CD4-positive, alpha-beta T cell (primary cell): ENCODE results near the gene CNRIP1. TPM values are rescaled to one million over a fixed set of nuclear protein-coding genes. Genes with fewer than 3 reads are reported as not detected.

Experiments used
- ATAC-seq: fragments of 200-7000 bp; cut with Tn5 transposase; one replicate; pipeline ENCODE4 v1.10.0; 2022; ENCODE audit warnings: mild to moderate bottlenecking; ENCODE audit not compliant: poor library complexity
- CTCF ChIA-PET: fragments of 350-600 bp; sonication (Branson Sonifier 250); formaldehyde crosslinking; loops from one replicate; lab custom pipeline; 2021; ENCODE audit warnings: antibody characterized with exemption, inconsistent platforms; lab: Charles Lee
- POLR2A ChIA-PET: fragments of 350-600 bp; sonication (Branson Sonifier 250); formaldehyde crosslinking; loops from one replicate; lab custom pipeline; 2021; ENCODE audit warnings: antibody characterized with exemption, inconsistent platforms; lab: Charles Lee
- DNase-seq, 14 experiments: peaks; one replicate each; pipeline ENCODE4 v3.0.0-alpha.2; 2013 to 2020; ENCODE audit warnings: mixed read lengths in 2 of 14
- H3K27ac ChIP-seq, 2 donors: one replicate each; pipeline versions ENCODE4 v1.5.1 to v1.7.0; 2013; ENCODE audit warnings: low read length in 2 of 2, low read depth in 1 of 2, mild to moderate bottlenecking in 1 of 2
- H3K27me3 ChIP-seq, 2 experiments: 1 replicate in 1 of 2; 2 replicates in 1 of 2; pipeline versions ENCODE4 v1.6.1 to v1.7.0; 2013; ENCODE audit warnings: low read length in 2 of 2, control low read depth in 1 of 2, mild to moderate bottlenecking in 1 of 2, moderate library complexity in 1 of 2; ENCODE audit not compliant: insufficient read depth in 2 of 2, control insufficient read depth in 1 of 2
- H3K36me3 ChIP-seq: one replicate; pipeline ENCODE4 v1.6.1; 2013; ENCODE audit warnings: low read length, control low read depth; ENCODE audit not compliant: insufficient read depth
- H3K4me1 ChIP-seq: one replicate; pipeline ENCODE4 v1.6.1; 2013; ENCODE audit warnings: low read length, control low read depth; ENCODE audit not compliant: insufficient read depth
- H3K4me3 ChIP-seq: one replicate; pipeline ENCODE4 v1.5.1; 2013; ENCODE audit warnings: mild to moderate bottlenecking, low read length, moderate library complexity
- H3K9me3 ChIP-seq, 2 experiments: 1 replicate in 1 of 2; 2 replicates in 1 of 2; pipeline versions ENCODE4 v1.6.1 to v1.7.0; 2013; ENCODE audit warnings: low read length in 2 of 2, mild to moderate bottlenecking in 2 of 2, control low read depth in 1 of 2, moderate library complexity in 1 of 2; ENCODE audit not compliant: control insufficient read depth in 1 of 2, insufficient read depth in 1 of 2
- H3K27ac Mint-ChIP-seq: one replicate; pipeline ENCODE4 v1.8.0; 2020; ENCODE audit warnings: mixed read lengths
- H3K27me3 Mint-ChIP-seq: one replicate; pipeline ENCODE4 v1.8.0; 2021; ENCODE audit warnings: mixed read lengths
- H3K36me3 Mint-ChIP-seq: one replicate; pipeline ENCODE4 v1.8.0; 2021; ENCODE audit warnings: low read depth, mixed read lengths
- H3K4me1 Mint-ChIP-seq: one replicate; pipeline ENCODE4 v1.8.0; 2021; ENCODE audit warnings: low read depth, mixed read lengths
- H3K4me3 Mint-ChIP-seq: one replicate; pipeline ENCODE4 v1.8.0; 2020; ENCODE audit warnings: mild to moderate bottlenecking, mixed read lengths
- H3K9me3 Mint-ChIP-seq: one replicate; pipeline ENCODE4 v1.8.0; 2020; ENCODE audit warnings: mixed read lengths
- intact Hi-C, 2 experiments: fragments of 100-400 bp; cut with DNase I in 1 of 2; cut with micrococcal nuclease in 1 of 2; formaldehyde crosslinking; loops; one replicate each; pipeline versions ENCODE4 v1.15.1 to v1.9.0; 2023 to 2025; cut with DNase I, micrococcal nuclease
- total RNA-seq, 174 experiments: library from RNA in 2 of 174; stranded (reverse) in 2 of 174; gene quantifications; one replicate each; pipeline ENCODE4 v1.2.3 and lab custom pipeline; 2021 to 2026
- TF ChIP-seq, protein P1 (sequence below): fragments of 200-600 bp; IDR thresholded peaks from one replicate; pipeline ENCODE4 v1.8.0; 2022; ENCODE audit warnings: antibody characterized with exemption, mild to moderate bottlenecking

CNRIP1 gene
- total RNA-seq, 2 experiments from 2014 or later: not detected

DNA sequence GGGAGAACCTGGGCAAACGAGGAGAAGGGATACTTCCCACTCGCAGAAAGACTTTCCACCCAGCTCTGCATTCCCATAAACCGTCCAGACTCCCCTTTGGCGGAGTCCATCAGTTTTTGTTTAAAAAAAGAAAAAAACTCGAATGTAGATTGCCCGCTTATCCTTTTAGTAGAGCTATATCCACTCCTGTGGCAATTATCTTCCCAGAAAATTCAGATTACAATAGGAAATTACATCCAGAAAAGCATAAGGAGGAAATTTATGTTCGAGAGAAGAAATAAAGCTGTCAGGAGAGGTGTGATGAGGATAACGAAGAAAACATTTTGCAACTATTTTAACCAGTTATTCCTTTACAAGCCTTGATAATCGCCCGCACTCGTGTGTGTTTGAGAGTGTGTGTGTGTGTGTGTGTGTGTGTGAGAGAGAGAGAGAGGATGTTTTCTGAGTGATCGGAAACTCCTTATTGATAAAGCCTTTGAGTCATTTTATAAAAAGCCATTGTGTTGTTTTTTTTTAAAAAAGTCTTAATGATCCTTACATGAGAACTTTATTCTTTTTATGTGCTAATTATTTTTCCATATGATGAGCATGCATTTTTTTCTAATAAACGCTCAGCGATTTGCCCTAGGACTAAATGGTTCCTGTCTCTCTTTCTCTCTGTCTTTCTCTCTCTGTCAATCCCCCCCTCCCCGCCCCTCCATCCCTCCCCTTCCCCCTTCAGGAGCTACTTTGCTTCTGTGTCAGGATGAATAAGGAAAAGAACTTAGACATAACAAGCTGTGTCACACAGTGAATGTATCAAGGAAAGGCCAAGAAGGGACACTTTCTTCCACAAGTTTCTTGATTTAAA lies 66.3 kb downstream of the CNRIP1 start:
- Histone ChIP-seq H3K9me3 (no peaks in the 10 kb centered on the region), H3K36me3 (no peaks in the 10 kb centered on the region), H3K27me3 (no peaks in the 10 kb centered on the region), H3K4me1 (peaks cover 19% of the 10 kb centered on the region), H3K4me3 (peak overlapping the region; percentile 89), H3K27ac (peak overlapping the region; percentile 75 to 92)
- Mint-ChIP-seq H3K4me3 (peak overlapping the region; percentile 99), H3K27ac (no peak overlapping the region), H3K9me3 (no peaks in the 10 kb centered on the region), H3K36me3 (peaks cover 30% of the 10 kb centered on the region), H3K27me3 (peaks cover 5% of the 10 kb centered on the region), H3K4me1 (peaks cover 50% of the 10 kb centered on the region)
- DNase-seq (peak in 9 of 14 experiments; percentile 11 to 73 (median 28)), ATAC-seq (no peak)
- TF ChIP-seq, protein P1, sequence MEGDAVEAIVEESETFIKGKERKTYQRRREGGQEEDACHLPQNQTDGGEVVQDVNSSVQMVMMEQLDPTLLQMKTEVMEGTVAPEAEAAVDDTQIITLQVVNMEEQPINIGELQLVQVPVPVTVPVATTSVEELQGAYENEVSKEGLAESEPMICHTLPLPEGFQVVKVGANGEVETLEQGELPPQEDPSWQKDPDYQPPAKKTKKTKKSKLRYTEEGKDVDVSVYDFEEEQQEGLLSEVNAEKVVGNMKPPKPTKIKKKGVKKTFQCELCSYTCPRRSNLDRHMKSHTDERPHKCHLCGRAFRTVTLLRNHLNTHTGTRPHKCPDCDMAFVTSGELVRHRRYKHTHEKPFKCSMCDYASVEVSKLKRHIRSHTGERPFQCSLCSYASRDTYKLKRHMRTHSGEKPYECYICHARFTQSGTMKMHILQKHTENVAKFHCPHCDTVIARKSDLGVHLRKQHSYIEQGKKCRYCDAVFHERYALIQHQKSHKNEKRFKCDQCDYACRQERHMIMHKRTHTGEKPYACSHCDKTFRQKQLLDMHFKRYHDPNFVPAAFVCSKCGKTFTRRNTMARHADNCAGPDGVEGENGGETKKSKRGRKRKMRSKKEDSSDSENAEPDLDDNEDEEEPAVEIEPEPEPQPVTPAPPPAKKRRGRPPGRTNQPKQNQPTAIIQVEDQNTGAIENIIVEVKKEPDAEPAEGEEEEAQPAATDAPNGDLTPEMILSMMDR: no peak
- ChIA-PET POLR2A (interaction anchor here (1.0 to 6.2 kb wide), 14 partner anchors 17 to 1184 kb away, joined by 3 to 95 read pairs (median 6); partner anchors contain the start of genes C1D, NFU1 and PNO1), CTCF (interaction anchor here (0.6 to 3.5 kb wide), 4 partner anchors 29 to 244 kb away, joined by 3 to 12 read pairs (median 6); no protein-coding TSS in a partner anchor)
- intact Hi-C loops: loop anchor here in 1 of 2 experiments (5.0 kb wide), 1 partner anchor 191 kb away; the partner anchor contains the start of gene C1D

DNA sequence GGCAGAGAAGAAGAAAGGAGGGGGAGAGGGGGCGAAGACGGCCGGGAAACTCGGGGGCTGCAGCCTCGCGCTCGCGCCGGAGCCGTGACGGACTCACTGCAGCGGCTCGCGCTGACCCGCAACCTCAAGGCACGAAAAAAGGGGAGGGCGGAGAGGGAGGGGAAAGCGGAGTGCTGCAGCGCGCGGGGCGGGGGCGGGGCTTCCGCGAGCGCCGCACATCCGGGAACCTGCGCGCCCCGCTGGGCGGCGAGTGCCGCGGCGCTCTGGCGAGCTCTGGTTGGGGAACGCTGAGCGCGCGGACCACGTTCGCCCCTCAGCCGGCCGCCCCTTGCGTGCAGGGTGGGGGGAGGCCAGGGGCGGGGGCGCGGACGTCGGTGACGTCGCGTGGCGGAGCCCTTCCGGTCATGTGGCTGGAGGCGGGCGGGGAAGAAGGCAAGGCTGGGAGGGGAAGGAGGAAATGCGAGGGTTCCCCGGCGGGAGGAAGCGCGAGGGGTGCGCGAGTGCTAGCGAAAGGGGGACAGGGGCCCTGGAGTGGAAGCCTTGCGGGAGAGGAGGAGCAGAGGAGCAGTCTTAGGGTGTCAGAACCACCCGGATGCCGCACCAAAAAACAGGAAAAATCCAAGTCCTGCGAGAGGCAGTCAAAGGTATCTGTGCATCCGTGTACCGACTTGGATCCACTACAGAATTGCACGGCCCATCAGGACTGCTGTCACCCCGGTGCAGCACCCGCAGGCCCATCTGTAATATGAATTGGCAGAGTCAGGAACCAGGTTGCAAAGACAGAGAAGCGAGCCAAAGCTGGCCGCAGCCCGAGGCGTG lies 67.1 kb downstream of the CNRIP1 start, which contains the start of gene PPP3R1:
PPP3R1 (minus strand) TSS at position 133 of the 819 bp plus-strand sequence. CDS start 405 bp downstream, outside the sequence.
- intact Hi-C loops: loop anchor here in 1 of 2 experiments (1.0 to 5.0 kb wide), 2 partner anchors 95 to 190 kb away; partner anchors contain the start of genes C1D and PNO1
- H3K4me3 ChIP-seq: peak within 1 kb of the TSS; percentile 89
- Mint-ChIP-seq H3K4me1 (peaks cover 50% of the 10 kb centered on the region), H3K9me3 (no peaks in the 10 kb centered on the region), H3K36me3 (peaks cover 30% of the 10 kb centered on the region), H3K27me3 (peaks cover 5% of the 10 kb centered on the region), H3K27ac (no peak within 1 kb of the TSS), H3K4me3 (peak within 1 kb of the TSS; percentile 99)
- DNase-seq (peak; percentile 87 to 98 (median 94)), ATAC-seq (peak; percentile 68)
- no peaks in the 10 kb centered on the region for H3K27me3 ChIP-seq
- peaks cover 26% of the 10 kb centered on the region for H3K4me1 ChIP-seq
- TF ChIP-seq, protein P1: no peak
- CTCF ChIA-PET: interaction anchor here (0.9 to 3.5 kb wide), 3 partner anchors 30 to 131 kb away, joined by 3 to 12 read pairs (median 6); no protein-coding TSS in a partner anchor
- H3K9me3 ChIP-seq: no peaks in the 10 kb centered on the region
- POLR2A ChIA-PET: interaction anchor here (0.6 to 6.2 kb wide), 23 partner anchors 14 to 1185 kb away, joined by 3 to 95 read pairs (median 4); partner anchors contain the start of genes APLF, C1D, FBXO48 and NFU1
- H3K27ac ChIP-seq: peak within 1 kb of the TSS; percentile 90 to 92
- H3K36me3 ChIP-seq: no peaks in the 10 kb centered on the region
